DND-41 (cell line): ENCODE measurements around the gene ASCL1.

ENCODE experiments used
- CTCF ChIP-seq: IDR thresholded peaks from 2 replicates; pipeline ENCODE4 v1.5.1; 2012; ENCODE audit warnings: borderline replicate concordance, low read length, moderate library complexity, mild to moderate bottlenecking; ENCODE audit not compliant: poor library complexity, severe bottlenecking; ENCODE audit errors: extremely low read depth
- EZH2 ChIP-seq: IDR thresholded peaks from 3 replicates; pipeline ENCODE4 v1.6.1; 2012; ENCODE audit warnings: borderline replicate concordance, low read depth, mild to moderate bottlenecking, moderate library complexity, low read length, inconsistent platforms; ENCODE audit not compliant: severe bottlenecking

GRCh38 chr12:102976609-102977280 is 19.3 kb downstream of the ASCL1 start:
- TF ChIP-seq EZH2: no peak
- no peak for TF ChIP-seq CTCF
